Measurements from ENCODE around the gene SNTB2. TPM values are rescaled to one million over a fixed set of nuclear protein-coding genes. Genes with fewer than 3 reads are reported as not detected.

SNTB2 gene
- total and polyA plus RNA-seq, 2 of the 4 experiments (the other 2 are of a cell fraction): 23.5 to 47.5 TPM

DNA sequence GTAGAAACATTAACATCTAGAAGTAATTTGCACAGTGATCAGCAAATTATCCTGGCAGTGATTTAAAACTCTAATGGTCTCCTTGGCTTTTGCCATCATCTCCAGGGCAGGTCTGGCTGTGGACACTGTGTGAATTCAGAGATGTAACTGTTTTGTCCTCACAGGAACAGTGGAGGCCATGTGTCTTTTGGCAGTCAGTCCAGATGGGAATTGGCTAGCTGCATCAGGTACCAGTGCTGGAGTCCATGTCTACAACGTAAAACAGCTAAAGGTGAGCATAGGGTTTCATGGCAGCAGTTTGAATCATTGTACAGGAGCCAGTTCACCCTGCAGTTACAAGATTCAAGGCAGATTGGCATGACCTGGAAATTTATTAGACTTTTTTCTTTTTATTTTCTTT lies 26.8 kb upstream of the SNTB2 start:
- Histone ChIP-seq H4K91ac (ENCODE audit: insufficient read depth, low read depth, low read length) (no peak overlapping the region), H4K5ac (ENCODE audit: low read depth, low read length) (no peak overlapping the region), H3K27ac (ENCODE audit: insufficient read depth, low read length) (no peak overlapping the region), H3K4me2 (ENCODE audit: low read depth, low read length) (no peak overlapping the region), H3K79me1 (ENCODE audit: low read depth in 1 of 2, low read length in 2 of 2) (peaks cover 3 to 22% of the 10 kb centered on the region in 2 experiments; a peak in 3 of 4 replicates), H2BK5ac (ENCODE audit: low read depth, low read length, poor library complexity, severe bottlenecking) (no peak overlapping the region), H3K23ac (ENCODE audit: low read depth, low read length) (no peak overlapping the region), H3K56ac (ENCODE audit: extremely low read depth, insufficient read depth, low read length) (no peak overlapping the region), H3K36me3 (ENCODE audit: control insufficient read depth, insufficient read depth, low read length) (peaks cover 39% of the 10 kb centered on the region), H3K4ac (ENCODE audit: low read depth, low read length) (no peak overlapping the region), H2BK20ac (ENCODE audit: low read depth, low read length) (no peak overlapping the region), H2AK9ac (replicated peaks; ENCODE audit: low read depth, low read length, poor library complexity) (no peak overlapping the region), H2AFZ (replicated peaks; ENCODE audit: low read length, poor library complexity) (no peak overlapping the region), H3K9me1 (ENCODE audit: insufficient read depth, low read length) (no peaks in the 10 kb centered on the region), H3K27me3 (ENCODE audit: control insufficient read depth, insufficient read depth, low read length) (no peaks in the 10 kb centered on the region), H3K18ac (ENCODE audit: low read depth, low read length) (no peak overlapping the region), H3K4me3 (ENCODE audit: insufficient read depth, low read depth, low read length) (no peak overlapping the region), H4K20me1 (ENCODE audit: insufficient read depth, low read length) (no peaks in the 10 kb centered on the region), H3K9ac (ENCODE audit: low read depth, low read length) (no peak overlapping the region), H3K9me3 (ENCODE audit: control insufficient read depth, insufficient read depth, low read length) (no peaks in the 10 kb centered on the region), H2BK120ac (ENCODE audit: low read depth, low read length) (no peak overlapping the region), H2BK15ac (ENCODE audit: low read depth, low read length) (no peak overlapping the region), H4K8ac (ENCODE audit: low read depth in 2 of 2, low read length in 2 of 2) (no peak overlapping the region), H3K4me1 (ENCODE audit: control insufficient read depth, insufficient read depth, low read length) (no peaks in the 10 kb centered on the region), H2AK5ac (ENCODE audit: low read depth, low read length) (no peak overlapping the region), H3K14ac (replicated peaks; ENCODE audit: low read depth, low read length) (no peak overlapping the region)
- CTCF ChIA-PET: no interaction called here
- ATAC-seq (ENCODE audit: low read depth) (no peak), DNase-seq (no peak)
- WGBS, 2 experiments (ENCODE audit: extremely low coverage in 2 of 2, insufficient read length in 1 of 2): 100% methylated on average over 1 of the region's 1 CpG; no CpG with 5 or more reads in 1 of the 2 experiments
- dilution Hi-C loops (cut with HindIII; ENCODE audit: low sequenced_read_pairs, unreplicated experiment): no loop called here
- TF ChIP-seq RFX5 (IDR thresholded peaks at IDR 0.05; ENCODE audit: low read depth, low read length): no peak
- TF ChIP-seq MXI1 (IDR thresholded peaks at IDR 0.05; ENCODE audit: borderline replicate concordance, low read depth, low read length): no peak
- no peak for TF ChIP-seq CHD1 (IDR thresholded peaks at IDR 0.05; ENCODE audit: low read depth, low read length)
- TF ChIP-seq CEBPB (IDR thresholded peaks at IDR 0.05; ENCODE audit: low read depth, low read length): no peak
- TF ChIP-seq SMC3 (IDR thresholded peaks at IDR 0.05; ENCODE audit: low read depth, low read length): no peak
- TF ChIP-seq, protein P1, sequence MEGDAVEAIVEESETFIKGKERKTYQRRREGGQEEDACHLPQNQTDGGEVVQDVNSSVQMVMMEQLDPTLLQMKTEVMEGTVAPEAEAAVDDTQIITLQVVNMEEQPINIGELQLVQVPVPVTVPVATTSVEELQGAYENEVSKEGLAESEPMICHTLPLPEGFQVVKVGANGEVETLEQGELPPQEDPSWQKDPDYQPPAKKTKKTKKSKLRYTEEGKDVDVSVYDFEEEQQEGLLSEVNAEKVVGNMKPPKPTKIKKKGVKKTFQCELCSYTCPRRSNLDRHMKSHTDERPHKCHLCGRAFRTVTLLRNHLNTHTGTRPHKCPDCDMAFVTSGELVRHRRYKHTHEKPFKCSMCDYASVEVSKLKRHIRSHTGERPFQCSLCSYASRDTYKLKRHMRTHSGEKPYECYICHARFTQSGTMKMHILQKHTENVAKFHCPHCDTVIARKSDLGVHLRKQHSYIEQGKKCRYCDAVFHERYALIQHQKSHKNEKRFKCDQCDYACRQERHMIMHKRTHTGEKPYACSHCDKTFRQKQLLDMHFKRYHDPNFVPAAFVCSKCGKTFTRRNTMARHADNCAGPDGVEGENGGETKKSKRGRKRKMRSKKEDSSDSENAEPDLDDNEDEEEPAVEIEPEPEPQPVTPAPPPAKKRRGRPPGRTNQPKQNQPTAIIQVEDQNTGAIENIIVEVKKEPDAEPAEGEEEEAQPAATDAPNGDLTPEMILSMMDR (conservative IDR thresholded peaks at IDR 0.05; ENCODE audit: low read depth, low read length): no peak
- TF ChIP-seq, protein P2, sequence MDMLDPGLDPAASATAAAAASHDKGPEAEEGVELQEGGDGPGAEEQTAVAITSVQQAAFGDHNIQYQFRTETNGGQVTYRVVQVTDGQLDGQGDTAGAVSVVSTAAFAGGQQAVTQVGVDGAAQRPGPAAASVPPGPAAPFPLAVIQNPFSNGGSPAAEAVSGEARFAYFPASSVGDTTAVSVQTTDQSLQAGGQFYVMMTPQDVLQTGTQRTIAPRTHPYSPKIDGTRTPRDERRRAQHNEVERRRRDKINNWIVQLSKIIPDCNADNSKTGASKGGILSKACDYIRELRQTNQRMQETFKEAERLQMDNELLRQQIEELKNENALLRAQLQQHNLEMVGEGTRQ (IDR thresholded peaks at IDR 0.05; ENCODE audit: low read depth, low read length): no peak
- no peak for TF ChIP-seq RAD21 (IDR thresholded peaks at IDR 0.05; ENCODE audit: low read length)
- no peak for TF ChIP-seq FOS (IDR thresholded peaks at IDR 0.05; ENCODE audit: low read depth, low read length)
- TF ChIP-seq MAZ (IDR thresholded peaks at IDR 0.05; ENCODE audit: borderline replicate concordance, low read depth, low read length): no peak
- TF ChIP-seq RCOR1 (IDR thresholded peaks at IDR 0.05; ENCODE audit: insufficient replicate concordance, low read length): no peak
- no peak for TF ChIP-seq POLR2A (IDR thresholded peaks at IDR 0.05; ENCODE audit: low read depth, low read length)
- no peak for TF ChIP-seq BHLHE40 (IDR thresholded peaks at IDR 0.05; ENCODE audit: low read depth, low read length)
- TF ChIP-seq, protein P3, sequence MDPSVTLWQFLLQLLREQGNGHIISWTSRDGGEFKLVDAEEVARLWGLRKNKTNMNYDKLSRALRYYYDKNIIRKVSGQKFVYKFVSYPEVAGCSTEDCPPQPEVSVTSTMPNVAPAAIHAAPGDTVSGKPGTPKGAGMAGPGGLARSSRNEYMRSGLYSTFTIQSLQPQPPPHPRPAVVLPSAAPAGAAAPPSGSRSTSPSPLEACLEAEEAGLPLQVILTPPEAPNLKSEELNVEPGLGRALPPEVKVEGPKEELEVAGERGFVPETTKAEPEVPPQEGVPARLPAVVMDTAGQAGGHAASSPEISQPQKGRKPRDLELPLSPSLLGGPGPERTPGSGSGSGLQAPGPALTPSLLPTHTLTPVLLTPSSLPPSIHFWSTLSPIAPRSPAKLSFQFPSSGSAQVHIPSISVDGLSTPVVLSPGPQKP (IDR thresholded peaks at IDR 0.05; ENCODE audit: borderline replicate concordance, low read depth, low read length): no peak
- no peak for TF ChIP-seq MAFK (IDR thresholded peaks at IDR 0.05; ENCODE audit: low read depth, low read length)
- no peak for TF ChIP-seq NFE2L2 (IDR thresholded peaks at IDR 0.05; ENCODE audit: low read depth, low read length)
- intact Hi-C loops (cut with micrococcal nuclease): no loop called here
- POLR2A ChIA-PET (ENCODE audit: unreplicated experiment): no interaction called here
- no TSS peak for BruUV-seq (replicated peaks)
- in situ Hi-C loops (cut with MboI; ENCODE audit: low sequenced_read_pairs): no loop called here

All from IMR-90 (cell line).